GM19455 (cell line): ENCODE data around the gene B3GNT7.
A peak's percentile ranks its signal among the peaks of the same experiment; 100 is the strongest.
"Not testable (repeated sequence)": the region's sequence is repeated elsewhere in the genome, so short reads cannot be mapped to it uniquely, and the experiment has no call there.

Source experiments
- ATAC-seq: cut with Tn5 transposase; IDR thresholded peaks from one replicate; pipeline ENCODE4 v1.9.1; 2021; ENCODE audit not compliant: unreplicated experiment

The B3GNT7 gene, protein sequence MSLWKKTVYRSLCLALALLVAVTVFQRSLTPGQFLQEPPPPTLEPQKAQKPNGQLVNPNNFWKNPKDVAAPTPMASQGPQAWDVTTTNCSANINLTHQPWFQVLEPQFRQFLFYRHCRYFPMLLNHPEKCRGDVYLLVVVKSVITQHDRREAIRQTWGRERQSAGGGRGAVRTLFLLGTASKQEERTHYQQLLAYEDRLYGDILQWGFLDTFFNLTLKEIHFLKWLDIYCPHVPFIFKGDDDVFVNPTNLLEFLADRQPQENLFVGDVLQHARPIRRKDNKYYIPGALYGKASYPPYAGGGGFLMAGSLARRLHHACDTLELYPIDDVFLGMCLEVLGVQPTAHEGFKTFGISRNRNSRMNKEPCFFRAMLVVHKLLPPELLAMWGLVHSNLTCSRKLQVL

DNA sequence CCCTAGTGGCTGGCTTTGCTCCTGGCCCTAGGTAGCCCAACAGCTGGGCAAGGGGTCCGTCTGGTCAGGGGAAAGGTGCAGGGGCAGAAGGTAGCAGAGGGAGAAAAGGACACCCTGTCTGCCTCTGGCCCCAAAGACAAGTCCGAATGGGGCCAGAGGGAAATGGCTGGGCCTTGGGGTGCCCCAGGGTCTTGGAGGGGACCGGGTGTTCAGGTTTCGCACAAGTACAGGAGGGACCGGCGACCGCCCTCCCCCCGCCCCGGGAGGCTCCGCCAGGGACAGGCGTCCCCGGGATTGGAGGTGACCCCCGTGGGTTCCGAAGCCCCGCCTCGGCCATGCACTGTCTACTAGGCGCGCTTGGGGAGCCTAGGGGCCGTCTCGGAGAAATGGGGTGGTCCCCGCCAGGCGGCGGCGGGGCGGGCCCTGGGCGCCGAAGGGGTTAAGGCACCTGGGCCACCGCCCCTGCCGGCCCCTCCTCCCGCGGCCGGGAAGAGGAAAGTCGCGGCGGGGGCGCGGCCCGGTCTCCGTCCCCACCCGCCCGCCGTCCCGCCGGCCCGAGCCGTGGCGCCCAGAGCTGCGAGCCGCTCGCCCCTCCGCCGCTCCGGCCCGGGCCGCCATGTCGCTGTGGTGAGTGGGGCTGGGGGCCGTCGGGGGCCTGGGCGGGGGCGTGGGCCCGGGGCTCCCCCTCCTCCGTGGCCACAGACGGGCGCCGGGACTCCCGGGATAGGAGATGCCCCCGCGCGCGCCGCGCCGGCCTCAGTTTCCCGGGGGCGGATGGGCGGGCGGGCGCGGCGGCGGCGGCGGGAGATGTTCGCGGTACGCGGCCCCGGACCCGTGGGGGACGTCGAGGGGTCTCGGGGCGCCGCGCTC lies at the start of gene B3GNT7:
Gene B3GNT7, plus strand, starts transcription at position 523 of the 870 bp plus-strand sequence. Its CDS starts 94 bp downstream, at position 617.
- no peak for ATAC-seq

GRCh38 chr2:231347081-231347480 lies 48.4 kb upstream of the B3GNT7 start:
- no peak for ATAC-seq

DNA sequence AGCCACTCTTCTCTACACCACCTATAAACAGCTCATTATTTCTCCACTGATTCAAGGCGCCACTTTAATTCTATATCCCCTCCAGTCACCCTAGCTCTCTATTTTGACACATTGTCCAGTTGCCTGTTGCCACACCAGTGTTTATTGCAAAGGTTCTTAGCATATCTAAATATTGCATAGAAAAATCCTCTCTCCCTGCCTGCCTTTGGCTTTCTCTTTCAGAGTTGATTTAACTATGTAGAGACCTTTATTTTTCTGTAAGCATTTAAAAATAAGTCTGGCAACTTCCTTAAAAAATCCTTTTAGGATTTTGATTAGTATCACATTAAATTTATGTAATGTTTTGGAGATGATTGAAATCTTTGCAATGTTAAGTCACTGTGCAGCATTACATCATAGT lies 47.9 kb upstream of the B3GNT7 start:
- ATAC-seq = no peak

DNA sequence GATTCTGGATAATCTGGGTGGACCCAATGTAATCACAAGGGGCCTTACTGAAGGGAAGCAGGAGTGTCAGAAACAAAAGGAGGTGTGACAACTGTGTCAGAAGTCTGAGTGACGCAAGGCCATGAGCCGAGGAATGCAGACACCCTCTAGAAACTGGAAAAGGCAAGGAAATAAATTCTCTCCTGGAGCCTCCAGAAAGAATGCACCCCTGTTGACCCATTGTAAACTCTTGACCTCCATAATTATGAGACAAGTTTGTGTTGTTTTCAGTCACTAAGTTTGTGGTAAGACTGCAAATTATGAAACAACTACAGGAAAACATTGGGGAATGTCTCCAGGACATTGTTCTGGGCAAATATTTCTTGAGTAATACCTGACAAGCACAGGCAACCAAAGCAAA lies 47.3 kb upstream of the B3GNT7 start:
- ATAC-seq = no peak

- ATAC-seq = no peak
Observed at GRCh38 chr2:231348704-231349373, 46.7 kb upstream of the B3GNT7 start.

DNA sequence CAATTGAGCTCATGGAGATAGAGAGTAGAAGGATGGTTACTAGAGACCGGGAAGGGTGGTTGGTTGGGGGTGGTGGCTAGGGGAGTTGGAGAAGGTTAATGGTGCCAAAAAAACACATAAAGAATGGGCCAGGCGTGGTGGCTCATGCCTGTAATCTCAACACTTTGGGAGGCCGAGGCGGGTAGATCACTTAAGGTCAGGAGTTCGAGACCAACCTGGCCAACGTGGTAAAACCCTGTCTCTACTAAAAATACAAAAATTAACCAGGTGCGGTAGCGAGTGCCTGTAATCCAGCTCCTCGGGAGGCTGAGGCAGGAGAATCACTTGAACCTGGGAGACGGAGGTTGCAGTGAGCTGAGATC lies 46.2 kb upstream of the B3GNT7 start:
- ATAC-seq = not testable (repeated sequence)

DNA sequence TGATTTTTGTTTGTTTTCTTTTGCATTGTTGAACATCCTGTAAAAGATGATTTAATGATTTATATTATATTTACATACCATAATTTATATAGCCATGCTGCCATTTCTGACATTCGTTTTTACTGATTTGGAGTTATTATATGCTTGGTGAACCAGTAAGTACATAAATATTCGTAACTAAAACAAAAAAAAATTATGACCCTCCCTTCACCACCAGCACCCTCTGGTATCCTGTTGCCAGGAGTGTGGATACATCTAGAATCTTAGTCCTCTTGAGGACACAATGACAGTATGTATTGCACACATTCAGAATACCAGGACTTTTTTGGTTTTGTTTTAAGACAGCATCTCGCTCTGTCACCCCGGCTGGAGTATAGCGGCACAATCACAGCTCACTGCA lies 43.9 kb upstream of the B3GNT7 start:
- no peak for ATAC-seq

GRCh38 chr2:231353469-231353868 lies 42.0 kb upstream of the B3GNT7 start:
- ATAC-seq = no peak

DNA sequence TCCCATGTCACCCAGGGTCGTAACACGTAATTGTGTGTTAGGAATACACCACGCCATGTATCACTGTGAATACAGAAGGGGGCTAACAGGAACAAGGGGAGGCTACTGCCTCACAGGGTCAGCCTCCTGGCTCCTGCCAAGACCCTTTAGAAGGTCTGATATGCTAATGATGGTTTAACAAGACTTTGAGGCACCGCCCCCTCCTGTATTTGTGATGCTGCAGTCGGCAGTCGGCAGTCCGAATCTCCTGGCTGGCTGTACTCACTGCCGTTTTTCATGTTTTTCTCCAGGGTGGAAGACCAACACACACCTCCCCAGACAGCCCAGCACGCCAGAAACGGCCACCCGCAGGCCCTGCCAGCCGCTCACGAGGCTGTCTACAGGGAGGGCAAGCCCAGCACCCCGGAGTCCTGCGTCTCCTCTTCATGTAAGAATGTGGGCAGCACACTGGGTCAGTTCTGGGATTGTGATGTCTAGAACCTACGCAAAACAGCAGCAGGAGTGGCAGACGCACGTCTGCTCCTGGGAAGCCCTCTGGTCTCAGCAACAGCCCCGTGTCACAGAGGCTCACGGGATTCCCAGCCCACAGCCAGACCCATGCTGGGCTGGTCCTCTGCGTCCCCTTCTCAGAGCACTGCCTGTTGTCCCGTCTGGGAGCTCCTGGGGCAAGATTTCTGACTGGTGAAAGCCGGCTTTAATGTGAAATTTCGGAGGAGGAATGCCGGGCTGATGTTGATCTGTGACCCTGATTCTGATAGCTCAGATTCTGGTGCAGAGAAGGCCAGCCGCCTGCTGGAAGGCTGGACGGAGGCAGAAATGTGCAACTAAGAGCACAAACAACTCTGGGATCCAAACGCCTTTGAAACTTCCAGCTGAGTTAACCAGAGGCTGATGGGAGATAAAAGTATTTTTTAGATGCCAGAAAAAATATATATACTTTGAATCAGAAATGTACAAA lies 39.7 kb upstream of the B3GNT7 start:
- no peak for ATAC-seq

- ATAC-seq = no peak
Observed at GRCh38 chr2:231356466-231356844, 39.1 kb upstream of the B3GNT7 start.

DNA sequence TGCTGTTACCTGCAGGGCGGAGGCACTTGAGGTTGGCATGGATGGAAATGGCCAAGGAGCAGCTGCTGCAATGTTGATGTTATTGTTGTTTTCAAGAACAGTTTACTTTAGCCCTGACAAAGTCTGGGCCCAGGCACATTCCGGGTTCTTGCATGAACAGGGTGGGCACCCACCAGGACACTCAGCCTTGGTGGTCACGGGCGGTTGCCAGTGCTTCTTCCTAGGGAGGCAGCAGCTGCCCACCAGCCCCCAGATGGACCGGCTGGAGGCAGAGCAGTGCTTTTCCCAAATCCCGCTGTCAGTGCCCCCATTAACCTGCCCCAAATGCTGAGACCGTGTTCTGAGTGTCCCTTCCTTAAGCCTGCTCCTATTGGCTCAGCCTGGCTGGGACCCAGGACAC lies 38.5 kb upstream of the B3GNT7 start:
- ATAC-seq = no peak

DNA sequence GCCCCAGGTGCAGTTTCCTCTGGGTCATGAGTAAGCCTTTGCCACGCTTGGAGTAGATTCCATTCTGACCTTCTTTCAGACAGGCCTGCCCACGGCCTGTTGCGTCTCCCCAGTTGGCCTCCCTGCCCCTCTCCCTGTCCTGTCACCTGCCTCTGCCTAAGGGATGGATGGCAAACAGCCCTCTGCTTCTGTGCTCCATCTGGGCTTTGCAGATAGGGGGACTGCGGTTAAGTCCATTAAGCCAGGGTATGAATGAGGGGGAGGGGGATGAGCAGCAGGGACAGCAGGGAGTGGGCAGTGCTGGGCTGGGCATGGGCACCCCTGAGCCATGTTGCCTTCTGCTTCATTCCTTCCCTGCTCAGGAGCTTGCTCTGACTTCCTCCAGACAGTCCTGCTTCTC lies 37.6 kb upstream of the B3GNT7 start:
- no peak for ATAC-seq

DNA sequence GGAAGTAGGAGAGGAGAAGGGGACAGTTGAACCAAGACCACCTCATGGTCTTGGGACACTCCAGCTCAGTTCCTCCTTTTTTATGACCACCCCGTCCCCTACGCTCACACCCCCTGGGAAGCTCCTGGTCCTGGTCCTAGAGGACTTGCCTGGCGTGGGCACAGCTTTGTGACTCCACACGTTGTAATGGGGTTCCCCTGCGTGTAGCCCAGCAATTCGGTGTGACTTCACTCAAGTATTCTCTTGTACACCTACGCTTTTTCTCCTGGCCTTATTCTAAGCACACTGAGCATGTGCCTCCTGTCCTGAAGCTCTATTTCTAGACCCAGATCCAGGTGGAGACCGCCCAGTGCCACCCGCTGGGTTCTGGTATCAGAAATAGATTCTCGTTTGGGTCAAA lies 36.1 kb upstream of the B3GNT7 start:
- ATAC-seq = no peak

DNA sequence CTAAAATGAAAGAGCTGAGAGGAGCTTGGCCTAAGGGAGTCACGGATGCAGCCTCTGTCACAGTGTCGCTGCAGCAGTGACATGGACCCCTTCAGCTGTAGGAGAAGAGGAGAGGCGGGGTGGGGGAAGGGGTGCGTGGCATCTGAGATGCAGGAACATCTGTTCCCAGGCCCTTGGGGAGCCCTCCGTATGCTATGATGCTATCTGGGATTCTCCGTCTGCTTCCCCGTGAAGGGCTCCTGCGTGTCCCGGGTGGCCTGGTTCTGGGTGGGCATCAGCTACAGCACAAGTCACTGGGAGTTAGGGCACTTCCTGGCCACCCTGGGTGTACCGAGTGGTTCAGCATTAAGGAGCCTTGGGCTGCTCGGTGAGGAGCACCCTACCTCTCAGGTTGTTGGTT lies 35.6 kb upstream of the B3GNT7 start:
- no peak for ATAC-seq

DNA sequence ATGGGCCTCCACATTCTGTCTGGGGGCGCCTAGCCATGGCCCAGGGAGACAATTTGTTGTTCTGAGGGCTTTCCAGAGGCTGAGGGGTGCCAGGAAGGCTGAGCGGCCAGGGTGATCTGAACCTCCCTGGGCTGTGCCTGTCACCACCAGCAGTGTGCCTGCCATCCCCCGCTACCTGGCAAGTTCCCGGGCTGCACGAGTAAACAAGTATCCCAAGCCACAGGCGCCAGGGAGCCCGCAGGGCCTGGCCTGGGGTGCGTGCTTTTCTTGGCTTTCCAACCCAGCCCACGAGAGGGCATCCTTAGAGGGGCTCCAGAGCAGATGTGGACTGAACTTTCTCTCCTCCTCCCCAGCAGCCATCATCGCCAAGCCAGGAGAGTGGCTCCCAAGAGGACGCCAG lies 35.1 kb upstream of the B3GNT7 start:
- no peak for ATAC-seq

GRCh38 chr2:231360881-231361371 lies 34.6 kb upstream of the B3GNT7 start:
- ATAC-seq = no peak

- ATAC-seq = peak; percentile 85
Observed at GRCh38 chr2:231361701-231362554, 33.6 kb upstream of the B3GNT7 start.

DNA sequence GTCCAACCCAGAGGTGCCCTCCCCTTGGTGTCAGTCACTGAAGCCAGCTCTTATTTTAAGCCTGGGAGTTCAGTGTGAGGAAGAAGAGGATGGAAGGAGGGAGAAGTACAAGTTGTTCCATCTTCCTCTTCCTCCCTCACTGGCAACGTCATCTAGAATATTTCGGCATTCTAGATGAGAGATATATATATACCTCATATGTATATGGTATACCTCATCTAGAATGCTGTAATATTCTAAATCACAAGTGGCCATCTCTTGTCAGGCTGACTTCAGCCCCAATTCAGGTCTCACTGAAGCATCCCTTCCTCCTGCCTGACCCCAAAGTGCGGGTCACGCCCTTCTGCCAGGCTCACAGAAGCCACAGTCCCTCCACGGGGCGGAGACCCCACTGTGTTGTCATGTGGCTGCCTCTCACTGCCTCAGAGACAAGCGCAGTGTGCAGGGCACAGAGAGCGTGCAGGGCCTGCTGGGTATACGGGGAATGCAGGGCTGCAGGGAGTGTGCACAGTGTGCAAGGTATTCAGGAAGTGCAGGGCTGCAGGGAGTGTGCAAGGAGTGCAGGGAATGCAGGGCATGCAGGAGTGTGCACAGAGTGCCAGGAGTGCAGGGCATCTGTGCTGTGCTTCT lies 32.8 kb upstream of the B3GNT7 start:
- no peak for ATAC-seq

GRCh38 chr2:231364061-231364460 lies 31.4 kb upstream of the B3GNT7 start:
- no peak for ATAC-seq
